ENCODE measurements around the gene ST7.

The ST7 gene

GRCh38 chr7:117112640-117113039 lies 159.3 kb downstream of the ST7 start:
- no peak for DNase-seq (ENCODE audit: low read depth)
- no peak overlapping the region for H3K4me3 ChIP-seq (ENCODE audit: low read depth, low read length)
- TF ChIP-seq CTCF (IDR thresholded peaks at IDR 0.05; ENCODE audit: low read depth, low read length, missing control alignments), result no peak
- in situ Hi-C loops (cut with HindIII; ENCODE audit: low sequenced_read_pairs), result no loop called here

GRCh38 chr7:117113871-117114270 lies 160.6 kb downstream of the ST7 start:
- in situ Hi-C loops (cut with HindIII; ENCODE audit: low sequenced_read_pairs), result no loop called here
- H3K4me3 ChIP-seq (ENCODE audit: low read depth, low read length), result no peak overlapping the region

GRCh38 chr7:117114272-117114671 lies 161.0 kb downstream of the ST7 start:
- no peak for TF ChIP-seq CTCF (IDR thresholded peaks at IDR 0.05; ENCODE audit: low read depth, low read length, missing control alignments)
- no peak overlapping the region for H3K4me3 ChIP-seq (ENCODE audit: low read depth, low read length)
- no peak for DNase-seq (ENCODE audit: low read depth)

More at GRCh38 chr7:117113871-117114270, 160.6 kb downstream of the ST7 start:
- TF ChIP-seq CTCF (IDR thresholded peaks at IDR 0.05; ENCODE audit: low read depth, low read length, missing control alignments), result no peak
- DNase-seq (ENCODE audit: low read depth), result no peak

GRCh38 chr7:117116211-117116610 lies 162.9 kb downstream of the ST7 start:
- no peak for TF ChIP-seq CTCF (IDR thresholded peaks at IDR 0.05; ENCODE audit: low read depth, low read length, missing control alignments)
- H3K4me3 ChIP-seq (ENCODE audit: low read depth, low read length), result no peak overlapping the region
- no peak for DNase-seq (ENCODE audit: low read depth)
- in situ Hi-C loops (cut with HindIII; ENCODE audit: low sequenced_read_pairs), result no loop called here

More at GRCh38 chr7:117114272-117114671, 161.0 kb downstream of the ST7 start:
- in situ Hi-C loops (cut with HindIII; ENCODE audit: low sequenced_read_pairs), result no loop called here

- TF ChIP-seq CTCF (IDR thresholded peaks at IDR 0.05; ENCODE audit: low read depth, low read length, missing control alignments), result no peak
- in situ Hi-C loops (cut with HindIII; ENCODE audit: low sequenced_read_pairs), result no loop called here
- DNase-seq (ENCODE audit: low read depth), result no peak
- H3K4me3 ChIP-seq (ENCODE audit: low read depth, low read length), result no peak overlapping the region
These were observed 163.9 kb downstream of the ST7 start for GRCh38 chr7:117117172-117117571.

- no peak overlapping the region for H3K4me3 ChIP-seq (ENCODE audit: low read depth, low read length)
- DNase-seq (ENCODE audit: low read depth), result no peak
- in situ Hi-C loops (cut with HindIII; ENCODE audit: low sequenced_read_pairs), result no loop called here
- no peak for TF ChIP-seq CTCF (IDR thresholded peaks at IDR 0.05; ENCODE audit: low read depth, low read length, missing control alignments)
These were observed 165.4 kb downstream of the ST7 start for GRCh38 chr7:117118579-117119180.
